Activated naive CD4-positive, alpha-beta T cell treated with anti-CD3 and anti-CD28 coated beads for 36 hours (primary cell): ENCODE data around the gene NR2F1. TPM values are rescaled to one million over a fixed set of nuclear protein-coding genes. Genes with fewer than 3 reads are reported as not detected.
"Not testable (repeated sequence)": the region's sequence is repeated elsewhere in the genome, so short reads cannot be mapped to it uniquely, and the experiment has no call there.

Experiments
- CTCF ChIA-PET: fragments of 350-600 bp; sonication (Branson Sonifier 250); formaldehyde crosslinking; loops from one replicate; lab custom pipeline; 2021; ENCODE audit warnings: antibody characterized with exemption; lab: Charles Lee
- DNase-seq: peaks from one replicate; pipeline ENCODE4 v3.0.0-alpha.2; 2020
- H3K27ac Mint-ChIP-seq: one replicate; pipeline ENCODE4 v1.8.0; 2021; ENCODE audit warnings: mild to moderate bottlenecking, mixed read lengths
- H3K27me3 Mint-ChIP-seq: one replicate; pipeline ENCODE4 v1.8.0; 2021; ENCODE audit warnings: low read depth, mixed read lengths
- H3K36me3 Mint-ChIP-seq: one replicate; pipeline ENCODE4 v1.8.0; 2021; ENCODE audit warnings: low read depth, mixed read lengths
- H3K4me1 Mint-ChIP-seq: one replicate; pipeline ENCODE4 v1.8.0; 2021; ENCODE audit warnings: low read depth, mixed read lengths
- H3K4me3 Mint-ChIP-seq: one replicate; pipeline ENCODE4 v1.8.0; 2021; ENCODE audit warnings: mild to moderate bottlenecking, moderate library complexity, mixed read lengths
- H3K9me3 Mint-ChIP-seq: one replicate; pipeline ENCODE4 v1.8.0; 2021; ENCODE audit warnings: mixed read lengths
- intact Hi-C: fragments of 100-400 bp; cut with micrococcal nuclease; formaldehyde crosslinking; loops from one replicate; pipeline ENCODE4 v1.15.1; 2023
- total RNA-seq, 2 experiments: library from RNA; stranded (reverse); gene quantifications; one replicate each; pipeline ENCODE4 v1.2.3, GENCODE V29; 2021

Gene NR2F1
- total RNA-seq = not detected

- no peak within 1 kb of the TSS for H3K27ac Mint-ChIP-seq
Observed at GRCh38 chr5:93582677-93583438, at the start of gene NR2F1. Gene NR2F1 (plus strand): TSS chr5:93583222. CDS start chr5:93585024, 1,802 bp downstream.

GRCh38 chr5:93545872-93546271, 37.1 kb upstream of the NR2F1 start:
- H3K36me3 Mint-ChIP-seq = no peaks in the 10 kb centered on the region
- CTCF ChIA-PET = no interaction called here
- no peaks in the 10 kb centered on the region for H3K4me1 Mint-ChIP-seq
- no peak overlapping the region for H3K4me3 Mint-ChIP-seq
- no peak overlapping the region for H3K27ac Mint-ChIP-seq
- no peaks in the 10 kb centered on the region for H3K9me3 Mint-ChIP-seq
- DNase-seq = no peak
- intact Hi-C loops = no loop called here
- H3K27me3 Mint-ChIP-seq = peaks cover 28% of the 10 kb centered on the region

More at GRCh38 chr5:93582677-93583438, at the start of gene NR2F1:
- no peak for DNase-seq
- intact Hi-C loops = loop anchor here (5.0 to 10.0 kb wide), 6 partner anchors 39 to 1938 kb away; partner anchors contain the start of genes KIAA0825 and SLF1
- Mint-ChIP-seq H3K9me3 (peaks cover 1% of the 10 kb centered on the region), H3K36me3 (peaks cover 5% of the 10 kb centered on the region), H3K4me1 (peaks cover 28% of the 10 kb centered on the region), H3K27me3 (peaks cover 46% of the 10 kb centered on the region), H3K4me3 (peak within 1 kb of the TSS; percentile 54)
- CTCF ChIA-PET = interaction anchor here (0.7 to 2.0 kb wide), 4 partner anchors 12 to 218 kb away, joined by 3 to 11 read pairs (median 5); no protein-coding TSS in a partner anchor

GRCh38 chr5:93549594-93549993, 33.4 kb upstream of the NR2F1 start:
- not testable (repeated sequence) for H3K27ac Mint-ChIP-seq

GRCh38 chr5:93557021-93557604, 25.9 kb upstream of the NR2F1 start:
- intact Hi-C loops = no loop called here
- H3K9me3 Mint-ChIP-seq = no peaks in the 10 kb centered on the region
- no peaks in the 10 kb centered on the region for H3K36me3 Mint-ChIP-seq
- H3K4me1 Mint-ChIP-seq = no peaks in the 10 kb centered on the region
- H3K27me3 Mint-ChIP-seq = peaks cover 31% of the 10 kb centered on the region
- no peak for DNase-seq
- CTCF ChIA-PET = no interaction called here
- H3K4me3 Mint-ChIP-seq = no peak overlapping the region
- H3K27ac Mint-ChIP-seq = no peak overlapping the region

More at GRCh38 chr5:93549594-93549993, 33.4 kb upstream of the NR2F1 start:
- CTCF ChIA-PET, intact Hi-C loops, H3K36me3 Mint-ChIP-seq, H3K9me3 Mint-ChIP-seq, DNase-seq, H3K4me1 Mint-ChIP-seq, H3K4me3 Mint-ChIP-seq: not testable (repeated sequence)
- peaks cover 24% of the 10 kb centered on the region for H3K27me3 Mint-ChIP-seq

- Mint-ChIP-seq H3K9me3 (no peaks in the 10 kb centered on the region), H3K4me3 (no peak overlapping the region), H3K4me1 (peaks cover 13% of the 10 kb centered on the region), H3K27me3 (peaks cover 38% of the 10 kb centered on the region), H3K36me3 (no peaks in the 10 kb centered on the region), H3K27ac (no peak overlapping the region)
- CTCF ChIA-PET = no interaction called here
- DNase-seq = no peak
- intact Hi-C loops = no loop called here
Observed at GRCh38 chr5:93566091-93566490, 16.9 kb upstream of the NR2F1 start.

GRCh38 chr5:93567424-93567823, 15.6 kb upstream of the NR2F1 start:
- Mint-ChIP-seq H3K36me3 (no peaks in the 10 kb centered on the region), H3K4me1 (peaks cover 24% of the 10 kb centered on the region), H3K9me3 (no peaks in the 10 kb centered on the region), H3K27me3 (peaks cover 47% of the 10 kb centered on the region), H3K4me3 (no peak overlapping the region), H3K27ac (no peak overlapping the region)
- intact Hi-C loops = no loop called here
- CTCF ChIA-PET = no interaction called here
- DNase-seq = no peak

- no peak overlapping the region for H3K27ac Mint-ChIP-seq
Observed at GRCh38 chr5:93569300-93570160, 13.5 kb upstream of the NR2F1 start.

GRCh38 chr5:93570294-93571113, 12.5 kb upstream of the NR2F1 start:
- H3K27me3 Mint-ChIP-seq = peaks cover 71% of the 10 kb centered on the region
- DNase-seq = no peak
- no peak overlapping the region for H3K27ac Mint-ChIP-seq
- CTCF ChIA-PET = interaction anchor here (0.9 kb wide), 1 partner anchor 12 kb away, joined by 7 read pairs; the partner anchor contains the start of gene NR2F1
- H3K4me3 Mint-ChIP-seq = peak overlapping the region; percentile 12
- peaks cover 23% of the 10 kb centered on the region for H3K4me1 Mint-ChIP-seq
- H3K36me3 Mint-ChIP-seq = no peaks in the 10 kb centered on the region
- intact Hi-C loops = loop anchor here (2.0 kb wide), 2 partner anchors 14 to 32 kb away; no protein-coding TSS in a partner anchor
- H3K9me3 Mint-ChIP-seq = no peaks in the 10 kb centered on the region

More at GRCh38 chr5:93569300-93570160, 13.5 kb upstream of the NR2F1 start:
- no peak for DNase-seq
- Mint-ChIP-seq H3K27me3 (peaks cover 61% of the 10 kb centered on the region), H3K4me1 (peaks cover 24% of the 10 kb centered on the region), H3K36me3 (no peaks in the 10 kb centered on the region), H3K9me3 (no peaks in the 10 kb centered on the region), H3K4me3 (no peak overlapping the region)
- CTCF ChIA-PET = no interaction called here
- intact Hi-C loops = loop anchor here (2.0 kb wide), 2 partner anchors 15 to 33 kb away; no protein-coding TSS in a partner anchor

GRCh38 chr5:93571114-93571949, 11.7 kb upstream of the NR2F1 start:
- Mint-ChIP-seq H3K4me1 (peaks cover 23% of the 10 kb centered on the region), H3K36me3 (no peaks in the 10 kb centered on the region), H3K27ac (no peak overlapping the region), H3K27me3 (peaks cover 78% of the 10 kb centered on the region), H3K4me3 (peak overlapping the region; percentile 8), H3K9me3 (no peaks in the 10 kb centered on the region)
- CTCF ChIA-PET = interaction anchor here (0.6 to 1.0 kb wide), 5 partner anchors 11 to 444 kb away, joined by 3 to 7 read pairs (median 3); partner anchors contain the start of gene NR2F1
- DNase-seq = no peak
- intact Hi-C loops = loop anchor here (2.0 kb wide), 2 partner anchors 13 to 31 kb away; no protein-coding TSS in a partner anchor

- H3K9me3 Mint-ChIP-seq = no peaks in the 10 kb centered on the region
- CTCF ChIA-PET = interaction anchor here (1.0 kb wide), 1 partner anchor 15 kb away, joined by 3 read pairs; no protein-coding TSS in a partner anchor
- no peaks in the 10 kb centered on the region for H3K36me3 Mint-ChIP-seq
- no peak for DNase-seq
- no peak overlapping the region for H3K4me3 Mint-ChIP-seq
- H3K27me3 Mint-ChIP-seq = peaks cover 81% of the 10 kb centered on the region
- intact Hi-C loops = loop anchor here (1.0 kb wide), 1 partner anchor 8 kb away; no protein-coding TSS in a partner anchor
- no peak overlapping the region for H3K27ac Mint-ChIP-seq
- peaks cover 23% of the 10 kb centered on the region for H3K4me1 Mint-ChIP-seq
Observed at GRCh38 chr5:93572101-93572607, 10.9 kb upstream of the NR2F1 start.
